Astrocyte (in vitro differentiated cells and primary cell): ENCODE measurements around the gene SNCAIP.

Experiments
- EZH2 ChIP-seq: IDR thresholded peaks from 2 replicates; pipeline ENCODE4 v1.6.1; 2012; ENCODE audit warnings: mild to moderate bottlenecking, low read length, inconsistent platforms; ENCODE audit not compliant: insufficient read depth
- TF ChIP-seq, protein P1 (sequence below): IDR thresholded peaks from 2 replicates; pipeline ENCODE4 v1.5.1; 2011; ENCODE audit warnings: low read depth, mild to moderate bottlenecking, inconsistent platforms, low read length, moderate library complexity; ENCODE audit not compliant: insufficient read depth

DNA sequence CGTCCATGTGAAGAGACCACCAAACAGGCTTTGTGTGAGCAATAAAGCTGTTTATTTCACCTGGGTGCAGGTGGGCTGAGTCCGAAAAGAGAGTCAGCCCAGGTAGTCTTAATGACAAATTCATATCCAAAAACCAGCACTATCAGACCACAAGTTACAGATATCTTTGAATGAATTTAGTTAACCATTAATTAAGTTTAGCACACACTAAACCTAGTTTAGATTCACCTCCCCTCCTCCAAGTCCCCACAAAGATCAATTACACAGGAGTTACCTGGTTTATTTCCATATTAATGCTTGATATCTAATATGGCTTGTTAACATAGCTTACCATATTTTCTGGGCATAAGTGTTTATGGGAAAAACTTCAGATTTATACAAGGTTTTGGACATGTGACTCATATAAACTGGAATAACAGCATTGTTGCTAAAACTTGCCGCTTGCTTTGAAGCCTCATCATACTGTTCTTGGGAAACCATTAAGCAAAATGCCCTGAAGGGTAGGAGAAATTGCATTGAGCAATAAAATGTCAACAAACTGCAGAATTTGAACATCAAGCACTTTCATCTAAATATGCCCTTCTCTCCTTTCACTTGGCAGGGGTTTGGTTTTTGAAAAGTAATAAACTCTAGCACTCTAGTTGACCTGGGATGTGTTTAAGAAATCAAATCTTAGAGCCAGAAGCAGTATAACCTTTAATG is 166.9 kb downstream of the SNCAIP start:
- TF ChIP-seq, protein P1, sequence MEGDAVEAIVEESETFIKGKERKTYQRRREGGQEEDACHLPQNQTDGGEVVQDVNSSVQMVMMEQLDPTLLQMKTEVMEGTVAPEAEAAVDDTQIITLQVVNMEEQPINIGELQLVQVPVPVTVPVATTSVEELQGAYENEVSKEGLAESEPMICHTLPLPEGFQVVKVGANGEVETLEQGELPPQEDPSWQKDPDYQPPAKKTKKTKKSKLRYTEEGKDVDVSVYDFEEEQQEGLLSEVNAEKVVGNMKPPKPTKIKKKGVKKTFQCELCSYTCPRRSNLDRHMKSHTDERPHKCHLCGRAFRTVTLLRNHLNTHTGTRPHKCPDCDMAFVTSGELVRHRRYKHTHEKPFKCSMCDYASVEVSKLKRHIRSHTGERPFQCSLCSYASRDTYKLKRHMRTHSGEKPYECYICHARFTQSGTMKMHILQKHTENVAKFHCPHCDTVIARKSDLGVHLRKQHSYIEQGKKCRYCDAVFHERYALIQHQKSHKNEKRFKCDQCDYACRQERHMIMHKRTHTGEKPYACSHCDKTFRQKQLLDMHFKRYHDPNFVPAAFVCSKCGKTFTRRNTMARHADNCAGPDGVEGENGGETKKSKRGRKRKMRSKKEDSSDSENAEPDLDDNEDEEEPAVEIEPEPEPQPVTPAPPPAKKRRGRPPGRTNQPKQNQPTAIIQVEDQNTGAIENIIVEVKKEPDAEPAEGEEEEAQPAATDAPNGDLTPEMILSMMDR = no peak
- TF ChIP-seq EZH2 = no peak
